ENCODE results near the gene CIB4.

- TF ChIP-seq CTCF (conservative IDR thresholded peaks at IDR 0.05 in 1 of 2, IDR thresholded peaks at IDR 0.05 in 1 of 2; ENCODE audit: extremely low read depth in 1 of 2, insufficient read depth in 1 of 2, low read depth in 1 of 2, low read length in 2 of 2) (no peak), EZH2 (IDR thresholded peaks at IDR 0.05; ENCODE audit: borderline replicate concordance, low read length) (no peak)
These were observed 106.1 kb downstream of the CIB4 start for GRCh38 chr2:26534865-26535662.

All from mammary epithelial cell (primary cell).